ENCODE measurements around the gene LRRN4. TPM values are rescaled to one million over a fixed set of nuclear protein-coding genes. Genes with fewer than 3 reads are reported as not detected.

Gene LRRN4
- total RNA-seq, 2 experiments from 2014 or later, result not detected

DNA sequence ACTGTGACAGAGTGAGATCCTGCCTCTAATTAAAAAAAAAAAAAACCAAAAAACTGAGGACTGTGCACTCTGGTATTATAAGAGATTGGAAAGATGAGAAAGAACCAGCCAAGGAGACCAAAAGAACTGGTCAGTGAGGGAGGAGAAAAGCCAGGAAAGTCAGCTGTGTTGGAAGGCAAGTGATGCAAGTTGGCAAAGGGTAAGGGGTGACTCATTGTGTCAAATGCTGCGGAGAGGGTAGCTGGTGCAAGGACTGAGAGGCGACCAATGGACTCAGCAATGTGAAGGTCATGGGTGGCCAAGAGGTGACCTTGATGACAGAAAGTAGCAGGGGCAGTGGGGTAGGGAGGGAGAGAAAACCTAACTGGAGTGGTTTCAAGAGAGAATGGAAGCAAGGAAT, 27.4 kb upstream of the LRRN4 start:
- CTCF ChIA-PET (ENCODE audit: unreplicated experiment), result no interaction called here

DNA sequence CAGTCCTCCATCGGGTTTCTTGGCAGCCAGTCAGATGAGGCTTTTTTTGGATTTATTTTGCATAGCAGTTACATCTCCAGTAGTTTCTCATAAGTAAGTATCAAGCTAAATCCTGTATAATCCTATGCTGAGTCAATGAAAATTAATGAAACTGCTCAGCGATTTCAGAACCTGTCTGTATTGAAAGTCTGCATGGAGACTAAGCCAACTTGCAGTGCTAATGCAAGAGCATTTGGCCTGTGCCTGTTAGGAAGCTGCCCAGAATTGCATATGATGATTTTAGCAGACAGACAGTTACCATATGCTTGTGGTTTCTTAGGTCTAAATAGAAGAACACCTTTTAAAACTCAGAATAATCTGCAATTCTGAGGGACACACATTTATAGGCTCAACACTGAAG, 25.2 kb upstream of the LRRN4 start:
- DNase-seq (ENCODE audit: low spot score), result no peak
- Histone ChIP-seq H4K20me1 (ENCODE audit: insufficient read depth, low read length) (no peaks in the 10 kb centered on the region), H3K9me3 (ENCODE audit: low read length) (no peaks in the 10 kb centered on the region), H3K79me2 (ENCODE audit: insufficient read depth, low read depth, low read length) (no peaks in the 10 kb centered on the region), H3K36me3 (ENCODE audit: insufficient read depth, low read length) (no peaks in the 10 kb centered on the region), H3K9me2 (ENCODE audit: insufficient read depth, low read length) (no peaks in the 10 kb centered on the region), H3K27ac (ENCODE audit: low read depth, low read length, poor library complexity, severe bottlenecking) (no peak overlapping the region), H3K4me3 (ENCODE audit: low read depth, low read length, poor library complexity, severe bottlenecking) (no peak overlapping the region), H3K4me2 (ENCODE audit: low read length) (no peak overlapping the region), H2AFZ (ENCODE audit: low read length) (no peak overlapping the region), H3K4me1 (ENCODE audit: insufficient read depth, low read length, poor library complexity, severe bottlenecking) (no peaks in the 10 kb centered on the region)
- ChIA-PET POLR2A (interaction anchor here (0.8 kb wide), 1 partner anchor 282 kb away, joined by 3 read pairs; no protein-coding TSS in a partner anchor), CTCF (ENCODE audit: unreplicated experiment) (no interaction called here)
- TF ChIP-seq EZH2phosphoT487 (IDR thresholded peaks at IDR 0.05; ENCODE audit: borderline replicate concordance, low read depth, low read length), result no peak
- TF ChIP-seq CTCF (conservative IDR thresholded peaks at IDR 0.05; ENCODE audit: low read length), result no peak
- intact Hi-C loops (cut with micrococcal nuclease; ENCODE audit: unreplicated experiment), result loop anchor here (5.0 kb wide), 2 partner anchors 147 to 292 kb away; no protein-coding TSS in a partner anchor
- no TSS peak for BruUV-seq (replicated peaks)

More for the DNA sequence above, 27.4 kb upstream of the LRRN4 start:
- H3K79me2 ChIP-seq (ENCODE audit: insufficient read depth, low read depth, low read length), result no peaks in the 10 kb centered on the region
- no TSS peak for BruUV-seq (replicated peaks)
- no peak overlapping the region for H2AFZ ChIP-seq (ENCODE audit: low read length)
- no peaks in the 10 kb centered on the region for H3K9me3 ChIP-seq (ENCODE audit: low read length)
- H3K27ac ChIP-seq (ENCODE audit: low read depth, low read length, poor library complexity, severe bottlenecking), result no peak overlapping the region
- no peaks in the 10 kb centered on the region for H4K20me1 ChIP-seq (ENCODE audit: insufficient read depth, low read length)
- no peak for DNase-seq (ENCODE audit: low spot score)
- no peaks in the 10 kb centered on the region for H3K4me1 ChIP-seq (ENCODE audit: insufficient read depth, low read length, poor library complexity, severe bottlenecking)
- POLR2A ChIA-PET, result no interaction called here
- intact Hi-C loops (cut with micrococcal nuclease; ENCODE audit: unreplicated experiment), result no loop called here
- H3K4me3 ChIP-seq (ENCODE audit: low read depth, low read length, poor library complexity, severe bottlenecking), result no peak overlapping the region
- no peak overlapping the region for H3K4me2 ChIP-seq (ENCODE audit: low read length)
- no peaks in the 10 kb centered on the region for H3K36me3 ChIP-seq (ENCODE audit: insufficient read depth, low read length)
- no peaks in the 10 kb centered on the region for H3K9me2 ChIP-seq (ENCODE audit: insufficient read depth, low read length)
- no peak for TF ChIP-seq EZH2phosphoT487 (IDR thresholded peaks at IDR 0.05; ENCODE audit: borderline replicate concordance, low read depth, low read length)
- no peak for TF ChIP-seq CTCF (conservative IDR thresholded peaks at IDR 0.05; ENCODE audit: low read length)

- Histone ChIP-seq H3K4me1 (ENCODE audit: insufficient read depth, low read length, poor library complexity, severe bottlenecking) (no peaks in the 10 kb centered on the region), H3K36me3 (ENCODE audit: insufficient read depth, low read length) (no peaks in the 10 kb centered on the region), H3K79me2 (ENCODE audit: insufficient read depth, low read depth, low read length) (no peaks in the 10 kb centered on the region), H4K20me1 (ENCODE audit: insufficient read depth, low read length) (no peaks in the 10 kb centered on the region), H3K9me2 (ENCODE audit: insufficient read depth, low read length) (no peaks in the 10 kb centered on the region), H3K9me3 (ENCODE audit: low read length) (no peaks in the 10 kb centered on the region), H3K27ac (ENCODE audit: low read depth, low read length, poor library complexity, severe bottlenecking) (no peak overlapping the region), H2AFZ (ENCODE audit: low read length) (no peak overlapping the region), H3K4me3 (ENCODE audit: low read depth, low read length, poor library complexity, severe bottlenecking) (no peak overlapping the region), H3K4me2 (ENCODE audit: low read length) (no peak overlapping the region)
- ChIA-PET CTCF (ENCODE audit: unreplicated experiment) (no interaction called here), POLR2A (interaction anchor here (0.7 kb wide), 2 partner anchors 26 to 258 kb away, joined by 4 read pairs; no protein-coding TSS in a partner anchor)
- no TSS peak for BruUV-seq (replicated peaks)
- TF ChIP-seq CTCF (conservative IDR thresholded peaks at IDR 0.05; ENCODE audit: low read length) (no peak), EZH2phosphoT487 (IDR thresholded peaks at IDR 0.05; ENCODE audit: borderline replicate concordance, low read depth, low read length) (no peak)
- intact Hi-C loops (cut with micrococcal nuclease; ENCODE audit: unreplicated experiment), result loop anchor here (5.0 kb wide), 2 partner anchors 143 to 288 kb away; no protein-coding TSS in a partner anchor
- no peak for DNase-seq (ENCODE audit: low spot score)
These were observed 21.8 kb upstream of the LRRN4 start for GRCh38 chr20:6075428-6076219.
